Endothelial cell of umbilical vein (primary cell): ENCODE measurements around the gene ENO4. TPM values are rescaled to one million over a fixed set of nuclear protein-coding genes. Genes with fewer than 3 reads are reported as not detected.

Source experiments
- BruUV-seq: library from RNA; stranded (reverse); fragments of 400-500 nt; replicated peaks from 2 replicates; lab custom pipeline; 2021; lab: Mats Ljungman, UMichigan
- CTCF ChIA-PET: fragments of 300-600, 350-600 bp; sonication (Branson Sonifier 250); formaldehyde crosslinking; loops from one replicate; lab custom pipeline; 2021; ENCODE audit warnings: antibody characterized with exemption, inconsistent platforms; lab: Charles Lee
- POLR2A ChIA-PET: fragments of 300-600, 350-600 bp; sonication (Branson Sonifier 250); formaldehyde crosslinking; loops from one replicate; lab custom pipeline; 2021; ENCODE audit warnings: antibody characterized with exemption, inconsistent platforms; lab: Charles Lee
- DNase-seq: peaks from one replicate; pipeline ENCODE4 v3.0.0-alpha.2; 2011; ENCODE audit warnings: low read depth, low spot score
- FAIRE-seq: peaks from 2 replicates; lab custom pipeline; 2011; peaks lifted over from hg19 to GRCh38; lab: Jason Lieb, UNC
- H2AFZ ChIP-seq: 2 replicates; pipeline ENCODE4 v1.6.0; 2012; ENCODE audit warnings: low read depth, low read length, control low read depth, inconsistent platforms
- H3K27ac ChIP-seq: 2 replicates; pipeline ENCODE4 v1.5.1; 2011; ENCODE audit warnings: low read depth, mild to moderate bottlenecking, control low read depth, low read length, moderate library complexity; ENCODE audit not compliant: insufficient read depth
- H3K27me3 ChIP-seq, 2 experiments: 2 replicates each; pipeline versions ENCODE4 v1.6.0 to v1.6.1; 2011; ENCODE audit warnings: low read length in 2 of 2, mixed read lengths in 1 of 2; ENCODE audit not compliant: control insufficient read depth in 2 of 2, insufficient read depth in 2 of 2
- H3K36me3 ChIP-seq, 2 experiments: 2 replicates in 1 of 2; 3 replicates in 1 of 2; pipeline ENCODE4 v1.5.1; 2011; ENCODE audit warnings: low read length in 2 of 2, mild to moderate bottlenecking in 1 of 2, moderate library complexity in 1 of 2; ENCODE audit not compliant: control insufficient read depth in 2 of 2, insufficient read depth in 2 of 2; ENCODE audit errors: extremely low read depth in 1 of 2
- H3K4me1 ChIP-seq: 3 replicates; pipeline ENCODE4 v1.5.1; 2011; ENCODE audit warnings: mild to moderate bottlenecking, low read length; ENCODE audit not compliant: control insufficient read depth, insufficient read depth; ENCODE audit errors: extremely low read depth
- H3K4me2 ChIP-seq: 2 replicates; pipeline ENCODE4 v1.6.1; 2011; ENCODE audit warnings: low read length, control low read depth, mixed read lengths; ENCODE audit not compliant: insufficient read depth
- H3K4me3 ChIP-seq, 3 experiments: fragments of 200-600 bp in 1 of 3; sonication (generic), shearing (Covaris generic) in 1 of 3; replicated peaks in 1 of 3; 2 replicates each; pipeline ENCODE4 v1.5.1; 2011 to 2016; ENCODE audit warnings: control low read depth in 3 of 3, low read length in 3 of 3, mild to moderate bottlenecking in 2 of 3, inconsistent platforms in 1 of 3, low read depth in 1 of 3, moderate library complexity in 1 of 3; ENCODE audit not compliant: insufficient read depth in 1 of 3
- H3K79me2 ChIP-seq: 2 replicates; pipeline ENCODE4 v1.6.0; 2012; ENCODE audit warnings: low read length, inconsistent platforms; ENCODE audit not compliant: control insufficient read depth, insufficient read depth
- H3K9ac ChIP-seq: replicated peaks from 2 replicates; pipeline ENCODE3; 2011; ENCODE audit warnings: low read length, control low read depth; ENCODE audit not compliant: insufficient read depth; ENCODE audit errors: extremely low read depth
- H3K9me1 ChIP-seq: replicated peaks from 3 replicates; pipeline ENCODE4 v1.6.0; 2011; ENCODE audit warnings: mild to moderate bottlenecking, low read length; ENCODE audit not compliant: control insufficient read depth, insufficient read depth; ENCODE audit errors: extremely low read depth
- H3K9me3 ChIP-seq: replicated peaks from 2 replicates; pipeline ENCODE4 v1.5.1; 2012; ENCODE audit warnings: low read length, inconsistent platforms; ENCODE audit not compliant: control insufficient read depth, insufficient read depth
- H4K20me1 ChIP-seq: replicated peaks from 2 replicates; pipeline ENCODE3; 2011; ENCODE audit warnings: mild to moderate bottlenecking, low read length; ENCODE audit not compliant: control insufficient read depth, insufficient read depth; ENCODE audit errors: extremely low read depth
- CTCF ChIP-seq, 2 donors: IDR thresholded peaks; 1 replicate in 1 of 2; 2 replicates in 1 of 2; pipeline ENCODE4 v1.5.1; 2011; ENCODE audit warnings: low read length in 2 of 2, mild to moderate bottlenecking in 2 of 2, moderate library complexity in 2 of 2, control low read depth in 1 of 2, inconsistent platforms in 1 of 2, low read depth in 1 of 2; ENCODE audit not compliant: insufficient read depth in 1 of 2; ENCODE audit errors: extremely low read depth in 1 of 2
- EZH2 ChIP-seq: IDR thresholded peaks from 2 replicates; pipeline ENCODE4 v1.6.1; 2012; ENCODE audit warnings: borderline replicate concordance, low read depth, mild to moderate bottlenecking, moderate library complexity, low read length, inconsistent platforms; ENCODE audit not compliant: severe bottlenecking
- FOS ChIP-seq: IDR thresholded peaks from 2 replicates; pipeline ENCODE4 v1.6.1; 2011; ENCODE audit warnings: mild to moderate bottlenecking, low read length, moderate library complexity, borderline replicate concordance; ENCODE audit not compliant: insufficient read depth
- GATA2 ChIP-seq: IDR thresholded peaks from 2 replicates; pipeline ENCODE4 v1.7.0; 2011; ENCODE audit warnings: low read depth, mild to moderate bottlenecking, moderate library complexity, mixed read lengths, low read length; ENCODE audit not compliant: insufficient read length, insufficient read depth
- JUN ChIP-seq: IDR thresholded peaks from 2 replicates; pipeline ENCODE4 v1.6.1; 2011; ENCODE audit warnings: borderline replicate concordance, low read depth; ENCODE audit not compliant: insufficient read length, insufficient read depth
- MAX ChIP-seq: IDR thresholded peaks from 2 replicates; pipeline ENCODE4 v1.6.1; 2011; ENCODE audit not compliant: insufficient read depth, insufficient read length
- MYC ChIP-seq: IDR thresholded peaks from one replicate; pipeline ENCODE4 v1.6.1; 2011; ENCODE audit warnings: mild to moderate bottlenecking, low read depth, low read length
- POLR2A ChIP-seq: IDR thresholded peaks from 2 replicates; pipeline ENCODE4 v1.6.1; 2012; ENCODE audit warnings: low read depth, mild to moderate bottlenecking, control low read depth, low read length
- POLR2AphosphoS5 ChIP-seq: IDR thresholded peaks from 2 replicates; pipeline ENCODE4 v1.6.1; 2012; ENCODE audit warnings: low read depth, mild to moderate bottlenecking, control low read depth, low read length, moderate library complexity; ENCODE audit not compliant: insufficient read depth
- dilution Hi-C: fragments of 300-500 bp; cut with MboI; formaldehyde crosslinking; loops from one replicate; pipeline ENCODE4 v1.15.0; 2019; ENCODE audit warnings: low sequenced_read_pairs; ENCODE audit not compliant: extremely low pct_ligation_motif_present
- intact Hi-C: fragments of 100-400 bp; cut with micrococcal nuclease; formaldehyde crosslinking; loops from one replicate; pipeline ENCODE4 v1.10.0; 2022
- polyA plus RNA-seq, 4 experiments: library from polyadenylated mRNA; depleted of rRNA in 3 of 4; stranded (reverse) in 3 of 4; unstranded in 1 of 4; fragments of >200 nt; gene quantifications; 2 replicates each; pipeline versions ENCODE4 v1.2.1 to v1.2.3, GENCODE V29; 2011 to 2012; ENCODE audit warnings: missing spikeins in 1 of 4
- total RNA-seq: library from RNA; stranded (reverse); gene quantifications from 2 replicates; pipeline ENCODE4 v1.2.3, GENCODE V29; 2021

Gene ENO4
- total and polyA plus RNA-seq, 2 donors (not counting 3 experiments of a cell fraction or from before 2014, with no cell fraction given), result 0.08 TPM; not detected in 1

GRCh38 chr10:116926426-116926825 lies 77.1 kb downstream of the ENO4 start:
- H3K27me3 ChIP-seq, result no peaks in the 10 kb centered on the region
- CTCF ChIA-PET, result no interaction called here
- intact Hi-C loops (no loop called here), dilution Hi-C loops (no loop called here)
- H3K9me1 ChIP-seq, result no peaks in the 10 kb centered on the region
- H3K79me2 ChIP-seq, result no peaks in the 10 kb centered on the region
- no peak overlapping the region for H3K4me2 ChIP-seq
- H3K4me1 ChIP-seq, result no peaks in the 10 kb centered on the region
- no peak overlapping the region for H2AFZ ChIP-seq
- no peaks in the 10 kb centered on the region for H4K20me1 ChIP-seq
- FAIRE-seq, result no peak
- TF ChIP-seq MAX (no peak), GATA2 (no peak), MYC (no peak), POLR2A (no peak), FOS (no peak), POLR2AphosphoS5 (no peak), JUN (no peak), EZH2 (no peak), CTCF (IDR thresholded peaks at IDR 0.05; ENCODE audit: extremely low read depth in 1 of 2, insufficient read depth in 1 of 2, low read depth in 1 of 2, low read length in 2 of 2) (no peak)
- no peak overlapping the region for H3K4me3 ChIP-seq
- no peak for DNase-seq
- POLR2A ChIA-PET, result no interaction called here
- H3K27ac ChIP-seq, result no peak overlapping the region
- H3K9me3 ChIP-seq, result no peaks in the 10 kb centered on the region
- no TSS peak for BruUV-seq
- peaks cover 0 to 3% of the 10 kb centered on the region in 2 experiments for H3K36me3 ChIP-seq
- H3K9ac ChIP-seq, result no peak overlapping the region
